NCI-H1105 treated with DMSO at 0.1 percent for 48 hours (cell line): Measurements from ENCODE around the gene OR10W1.
A peak's percentile ranks its signal among the peaks of the same experiment; 100 is the strongest.

Experiments used
- DNase-seq: peaks from one replicate; lab custom pipeline; 2025; lab: John Stamatoyannopoulos, UW

Gene OR10W1, protein sequence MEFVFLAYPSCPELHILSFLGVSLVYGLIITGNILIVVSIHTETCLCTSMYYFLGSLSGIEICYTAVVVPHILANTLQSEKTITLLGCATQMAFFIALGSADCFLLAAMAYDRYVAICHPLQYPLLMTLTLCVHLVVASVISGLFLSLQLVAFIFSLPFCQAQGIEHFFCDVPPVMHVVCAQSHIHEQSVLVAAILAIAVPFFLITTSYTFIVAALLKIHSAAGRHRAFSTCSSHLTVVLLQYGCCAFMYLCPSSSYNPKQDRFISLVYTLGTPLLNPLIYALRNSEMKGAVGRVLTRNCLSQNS

DNA sequence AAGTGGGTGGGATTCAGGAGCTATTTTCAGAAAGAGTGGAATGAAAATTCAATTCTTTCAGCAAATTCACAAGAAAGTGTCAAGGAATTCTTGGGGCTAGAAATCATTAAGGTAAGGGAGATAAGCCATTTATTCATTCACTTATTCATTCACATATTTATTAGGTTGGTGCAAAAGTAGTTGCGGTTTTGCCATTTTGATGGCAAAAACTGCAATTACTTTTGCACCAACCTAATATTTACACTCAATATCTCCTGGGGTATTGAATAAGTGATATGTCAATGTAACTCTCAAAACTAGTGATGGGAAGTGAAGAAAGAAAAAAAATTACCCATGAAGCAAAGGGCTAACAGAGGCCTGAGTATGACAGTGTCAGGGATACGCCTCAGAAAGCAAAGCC is at the start of gene OR10W1:
TSS of gene OR10W1 (minus strand) at position 119 of the 400 bp plus-strand sequence. CDS start 402 bp downstream, outside the sequence.
- no peak for DNase-seq

- DNase-seq = no peak
These were observed 48.1 kb upstream of the OR10W1 start for GRCh38 chr11:58316142-58316541.

GRCh38 chr11:58301576-58301975 is 33.5 kb upstream of the OR10W1 start:
- no peak for DNase-seq

DNA sequence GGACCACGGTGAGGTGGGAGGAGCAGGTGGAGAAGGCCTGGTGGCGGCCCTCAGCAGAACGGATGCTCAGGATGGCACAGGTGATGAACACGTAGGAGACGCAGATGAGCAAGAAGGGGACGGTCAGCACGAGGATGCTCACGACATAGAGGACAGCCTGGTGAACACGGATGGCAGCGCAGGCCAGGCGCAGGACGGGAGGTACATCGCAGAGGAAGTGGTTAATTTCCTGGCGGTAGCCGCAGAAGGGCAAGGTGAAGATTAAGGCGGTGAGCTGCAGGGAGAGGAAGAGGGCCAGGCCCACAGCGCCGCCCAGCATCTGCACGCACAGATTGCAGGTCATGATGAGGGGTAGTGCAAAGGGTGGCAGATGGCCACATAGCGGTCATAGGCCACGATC is 24.0 kb upstream of the OR10W1 start:
- no peak for DNase-seq

DNA sequence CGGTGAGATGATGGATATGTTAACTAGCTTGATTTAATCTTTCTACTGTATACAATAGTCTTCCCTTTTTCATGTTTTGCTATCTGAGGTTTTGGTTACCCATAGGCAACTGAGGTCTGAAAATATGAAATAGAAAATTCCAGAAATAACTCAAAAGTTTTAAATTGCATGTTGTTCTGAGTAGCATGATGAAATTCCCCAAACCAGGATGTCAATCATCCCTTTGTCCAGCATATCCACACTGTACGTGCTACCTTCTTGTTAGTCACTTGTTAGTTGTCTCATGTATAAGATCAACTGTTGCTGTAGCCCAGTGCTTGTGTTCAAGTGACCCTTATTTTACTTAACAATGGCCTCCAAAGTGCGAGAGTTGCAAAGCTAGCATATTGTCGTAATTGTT is 21.2 kb upstream of the OR10W1 start:
- DNase-seq = no peak

GRCh38 chr11:58286249-58286648 is 18.2 kb upstream of the OR10W1 start:
- peak; percentile 5 for DNase-seq

GRCh38 chr11:58285483-58286040 is 17.5 kb upstream of the OR10W1 start:
- no peak for DNase-seq

- DNase-seq = no peak
These were observed 8.1 kb upstream of the OR10W1 start for GRCh38 chr11:58276151-58276550.

DNA sequence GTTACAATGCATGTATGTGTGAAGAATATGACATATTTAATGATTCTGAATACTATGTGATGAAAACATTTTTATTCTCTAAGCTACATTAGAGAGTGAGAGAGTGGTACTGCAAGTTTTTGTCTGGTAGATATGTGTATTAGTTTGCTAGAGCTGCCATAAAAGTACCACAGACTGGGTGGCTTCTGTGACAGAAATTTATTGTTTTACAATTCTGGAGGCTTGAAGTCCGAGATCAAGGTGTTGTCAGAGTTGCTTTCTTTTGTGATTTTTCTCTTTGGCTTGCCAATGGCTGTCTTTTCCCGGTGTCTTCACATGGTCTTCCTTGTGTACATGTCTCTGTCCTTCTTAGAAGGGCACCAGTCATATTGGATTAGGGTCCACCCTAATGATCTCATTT is 6.9 kb upstream of the OR10W1 start:
- no peak for DNase-seq

DNA sequence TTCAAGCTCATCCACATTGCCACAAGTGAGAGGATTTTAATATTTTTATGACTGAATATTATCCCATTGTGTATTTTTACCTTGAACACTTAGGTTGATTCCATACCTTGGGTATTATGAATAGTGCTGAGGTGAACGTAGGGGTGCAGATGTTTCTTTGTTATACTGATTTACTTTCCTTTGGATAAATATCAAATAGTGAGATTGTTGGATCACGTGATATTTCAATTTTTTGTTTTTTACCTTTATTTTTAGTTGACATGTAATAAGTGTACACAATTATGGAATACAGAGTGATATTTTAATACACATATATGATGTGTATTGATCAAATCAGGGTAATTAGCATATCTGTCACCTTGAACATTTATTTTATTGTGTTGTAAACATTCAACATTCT is 8.1 kb downstream of the OR10W1 start:
- no peak for DNase-seq

DNA sequence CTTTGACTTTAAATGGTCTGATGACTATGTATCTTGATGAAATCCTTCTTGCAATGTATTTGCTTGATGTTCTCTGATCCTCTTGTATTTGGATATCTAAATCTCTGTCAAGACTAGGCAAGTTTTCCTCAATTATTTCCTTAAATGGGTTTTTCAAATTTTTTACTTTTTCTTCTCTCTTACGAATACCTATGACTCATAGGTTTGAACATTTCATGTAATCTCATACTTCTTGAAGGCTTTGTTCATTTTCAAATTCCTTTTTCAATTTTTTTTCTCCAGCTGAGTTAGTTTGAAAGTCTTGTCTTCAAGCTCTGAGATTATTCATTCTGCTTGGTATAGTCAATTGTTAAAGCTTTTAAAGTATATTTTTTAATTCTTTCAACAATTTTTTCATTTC is 13.1 kb downstream of the OR10W1 start:
- no peak for DNase-seq

- no peak for DNase-seq
These were observed 24.1 kb downstream of the OR10W1 start for GRCh38 chr11:58243954-58244353.

GRCh38 chr11:58227956-58228615 is 40.0 kb downstream of the OR10W1 start:
- no peak for DNase-seq

GRCh38 chr11:58222721-58223120 is 45.3 kb downstream of the OR10W1 start:
- no peak for DNase-seq
